Naive B cell (primary cell): Measurements from ENCODE around the gene ARAF. TPM values are rescaled to one million over a fixed set of nuclear protein-coding genes. Genes with fewer than 3 reads are reported as not detected.
A peak's percentile ranks its signal among the peaks of the same experiment; 100 is the strongest.

Source experiments
- ATAC-seq, 2 donors: fragments of 150-1000 bp; cut with Tn5 transposase; 2 replicates each; pipeline ENCODE4 v1.10.0; 2021; ENCODE audit warnings: low read depth in 2 of 2, mild to moderate bottlenecking in 2 of 2, moderate library complexity in 2 of 2
- DNase-seq: peaks from one replicate; pipeline ENCODE4 v3.0.0; 2022
- H3K27ac Mint-ChIP-seq, 6 donors: one replicate each; pipeline ENCODE4 v1.8.0; 2020 to 2022; ENCODE audit warnings: mild to moderate bottlenecking in 6 of 6, mixed read lengths in 6 of 6, moderate library complexity in 5 of 6, inconsistent platforms in 2 of 6
- H3K27me3 Mint-ChIP-seq, 3 donors: one replicate each; pipeline ENCODE4 v1.8.0; 2021 to 2022; ENCODE audit warnings: mixed read lengths in 3 of 3, mild to moderate bottlenecking in 1 of 3
- H3K36me3 Mint-ChIP-seq, 2 donors: one replicate each; pipeline ENCODE4 v1.8.0; 2020 to 2022; ENCODE audit warnings: mixed read lengths in 2 of 2, inconsistent platforms in 1 of 2, mild to moderate bottlenecking in 1 of 2
- H3K4me1 Mint-ChIP-seq, 3 donors: one replicate each; pipeline ENCODE4 v1.8.0; 2020 to 2022; ENCODE audit warnings: mixed read lengths in 3 of 3, inconsistent platforms in 1 of 3, mild to moderate bottlenecking in 1 of 3, moderate library complexity in 1 of 3
- H3K4me3 Mint-ChIP-seq, 8 donors: one replicate each; pipeline ENCODE4 v1.8.0; 2020 to 2022; ENCODE audit warnings: mild to moderate bottlenecking in 8 of 8, mixed read lengths in 8 of 8, moderate library complexity in 8 of 8, inconsistent platforms in 2 of 8
- H3K9me3 Mint-ChIP-seq, 7 donors: one replicate each; pipeline ENCODE4 v1.8.0; 2020 to 2022; ENCODE audit warnings: mixed read lengths in 7 of 7, mild to moderate bottlenecking in 5 of 7, inconsistent platforms in 2 of 7, moderate library complexity in 1 of 7
- polyA plus RNA-seq, 6 donors: library from polyadenylated mRNA; unstranded; fragments of 300-500 nt; fragmentation: Illumina TruSeq; gene quantifications; one replicate each; pipeline ENCODE4 v1.2.3, GENCODE V29; 2021; ENCODE audit warnings: low read depth in 6 of 6

Gene ARAF
- polyA plus RNA-seq, 6 donors from 2014 or later, result 43.4 to 90.8 (median 58.6) TPM

DNA sequence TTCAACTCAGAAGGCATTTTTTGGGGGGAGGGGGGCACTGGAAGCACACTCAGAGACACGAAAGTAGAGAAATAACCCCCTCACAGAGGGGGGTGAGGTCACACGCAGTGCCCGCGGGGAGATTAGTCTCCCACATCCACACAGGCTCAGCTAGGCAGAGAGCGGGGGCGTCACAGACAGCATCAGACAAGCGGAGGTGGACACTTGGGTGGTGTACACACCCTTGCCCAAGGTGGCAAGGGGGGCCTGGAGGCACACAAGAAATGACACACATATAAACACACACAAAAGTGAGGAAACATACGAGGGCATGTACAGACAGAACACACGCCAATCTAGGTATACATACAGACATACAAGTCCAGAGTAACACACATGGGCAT lies 59.3 kb downstream of the ARAF start:
- H3K4me1 Mint-ChIP-seq, result peaks cover 0 to 7% (median 4%) of the 10 kb centered on the region in 3 donors
- H3K36me3 Mint-ChIP-seq, result peaks cover 0 to 5% of the 10 kb centered on the region in 2 donors
- H3K27ac Mint-ChIP-seq, result peak overlapping the region in 2 of 6 donors; percentile 27 to 88
- ATAC-seq, result no peak
- H3K9me3 Mint-ChIP-seq, result peaks cover 0 to 11% (median 2%) of the 10 kb centered on the region in 7 donors
- DNase-seq, result no peak
- peak overlapping the region in 4 of 8 donors; percentile 51 to 61 (median 53) for H3K4me3 Mint-ChIP-seq
- H3K27me3 Mint-ChIP-seq, result peaks cover 43 to 67% (median 61%) of the 10 kb centered on the region in 3 donors

Other genes starting within 250 kb of the ARAF start
- 1 to 10 TPM in 1 of 6 donors, under 1 TPM in 4, not detected in 1; 0.23 to 1.3 (median 0.73) TPM for gene ZNF157, start 190.6 kb upstream of the ARAF start, polyA plus RNA-seq
- 10 to 100 TPM in 2 of 6 donors, 1 to 10 TPM in 4; 4.5 to 12.2 (median 6.8) TPM for gene ZNF41, start 78.0 kb upstream of the ARAF start, polyA plus RNA-seq
- gene TIMP1, start 21.2 kb downstream of the ARAF start, polyA plus RNA-seq, result 10 to 100 TPM in 3 of 6 donors, 1 to 10 TPM in 3; 7.6 to 15.0 (median 10.5) TPM
- not detected for gene SYN1, start 58.7 kb downstream of the ARAF start, polyA plus RNA-seq
- 1 to 10 TPM in 3 of 6 donors, under 1 TPM in 2, not detected in 1; 0.70 to 1.7 (median 1.4) TPM for gene CFP, start 68.7 kb downstream of the ARAF start, polyA plus RNA-seq
- gene ELK1, start 89.4 kb downstream of the ARAF start, polyA plus RNA-seq, result 10 to 100 TPM; 14.0 to 23.7 (median 16.8) TPM
- 100 to 1,000 TPM; 281 to 349 (median 329) TPM for gene UXT, start 98.0 kb downstream of the ARAF start, polyA plus RNA-seq